B cell (primary cell): ENCODE measurements around the gene MCEE. TPM values are rescaled to one million over a fixed set of nuclear protein-coding genes. Genes with fewer than 3 reads are reported as not detected.

Source experiments
- ATAC-seq: fragments of 200-7000 bp; cut with Tn5 transposase; one replicate; pipeline ENCODE4 v1.10.0; 2021; ENCODE audit warnings: low read depth, mild to moderate bottlenecking, moderate number of reproducible peaks, moderate library complexity
- CTCF ChIA-PET: fragments of 350-600 bp; sonication (Branson Sonifier 250); formaldehyde crosslinking; loops from one replicate; lab custom pipeline; 2021; ENCODE audit warnings: antibody characterized with exemption, inconsistent platforms; lab: Charles Lee
- POLR2A ChIA-PET: fragments of 350-600 bp; sonication (Branson Sonifier 250); formaldehyde crosslinking; loops from one replicate; lab custom pipeline; 2021; ENCODE audit warnings: antibody characterized with exemption; lab: Charles Lee
- DNase-seq: peaks from one replicate; pipeline ENCODE4 v3.0.0; 2013
- H2AFZ ChIP-seq: 2 replicates; pipeline ENCODE4 v1.6.1; 2012; ENCODE audit warnings: mild to moderate bottlenecking, low read depth, low read length; ENCODE audit not compliant: insufficient read depth, poor library complexity, severe bottlenecking
- H3K27ac ChIP-seq, 2 donors: 1 replicate in 1 of 2; 2 replicates in 1 of 2; pipeline ENCODE4 v1.5.1; 2012 to 2013; ENCODE audit warnings: low read length in 2 of 2, mild to moderate bottlenecking in 2 of 2, moderate library complexity in 1 of 2
- H3K27me3 ChIP-seq, 4 experiments: fragments of 200-600 bp in 1 of 4; sonication (generic) in 1 of 4; replicated peaks in 1 of 4; 1 replicate in 2 of 4; 2 replicates in 2 of 4; pipeline versions ENCODE4 v1.6.1 to v1.7.0; 2013 to 2016; ENCODE audit warnings: low read length in 3 of 4, mild to moderate bottlenecking in 2 of 4, mixed read lengths in 1 of 4, moderate library complexity in 1 of 4; ENCODE audit not compliant: insufficient read depth in 4 of 4, control insufficient read depth in 3 of 4; ENCODE audit errors: control extremely low read depth in 1 of 4
- H3K36me3 ChIP-seq, 2 experiments: replicated peaks in 1 of 2; 1 replicate in 1 of 2; 2 replicates in 1 of 2; pipeline versions ENCODE4 v1.6.1 to v1.7.1; 2013; ENCODE audit warnings: low read length in 1 of 2; ENCODE audit not compliant: insufficient read depth in 2 of 2, control insufficient read depth in 1 of 2; ENCODE audit errors: control extremely low read depth in 1 of 2, extremely low read depth in 1 of 2
- H3K4me1 ChIP-seq, 2 donors: fragments of 200-600 bp in 1 of 2; sonication (generic) in 1 of 2; 1 replicate in 1 of 2; 2 replicates in 1 of 2; pipeline versions ENCODE4 v1.5.1 to v1.6.1; 2013 to 2017; ENCODE audit warnings: low read length in 2 of 2; ENCODE audit not compliant: control insufficient read depth in 2 of 2, insufficient read depth in 2 of 2
- H3K4me2 ChIP-seq: replicated peaks from 2 replicates; pipeline ENCODE3; 2012; ENCODE audit warnings: mild to moderate bottlenecking, low read depth, low read length; ENCODE audit not compliant: poor library complexity, severe bottlenecking
- H3K4me3 ChIP-seq, 5 experiments: fragments of 200-600 bp in 1 of 5; sonication (generic) in 1 of 5; 1 replicate in 3 of 5; 2 replicates in 2 of 5; pipeline versions ENCODE4 v1.5.1 to v1.7.0; 2011 to 2016; ENCODE audit warnings: low read length in 4 of 5, mild to moderate bottlenecking in 4 of 5, low read depth in 2 of 5, control low read depth in 1 of 5, moderate library complexity in 1 of 5; ENCODE audit not compliant: insufficient read depth in 1 of 5; ENCODE audit errors: control extremely low read depth in 1 of 5, extremely low read depth in 1 of 5
- H3K79me2 ChIP-seq: fragments of 200-600 bp; sonication (generic); one replicate; pipeline ENCODE4 v1.6.0; 2016; ENCODE audit warnings: low read length; ENCODE audit not compliant: control insufficient read depth, insufficient read depth
- H3K9ac ChIP-seq: fragments of 200-600 bp; sonication (generic); 2 replicates; pipeline ENCODE4 v1.6.1; 2017; ENCODE audit warnings: mild to moderate bottlenecking, low read length, moderate library complexity
- H3K9me3 ChIP-seq, 3 donors: one replicate each; pipeline versions ENCODE4 v1.6.1 to v1.7.1; 2013; ENCODE audit warnings: low read length in 2 of 3; ENCODE audit not compliant: control insufficient read depth in 2 of 3, insufficient read depth in 1 of 3; ENCODE audit errors: control extremely low read depth in 1 of 3
- H4K20me1 ChIP-seq: 2 replicates; pipeline ENCODE4 v1.6.0; 2012; ENCODE audit warnings: mild to moderate bottlenecking, low read length; ENCODE audit not compliant: insufficient read depth, control insufficient read depth, poor library complexity, severe bottlenecking
- H3K27ac Mint-ChIP-seq: one replicate; pipeline ENCODE4 v1.8.0; 2021; ENCODE audit warnings: mixed read lengths
- H3K27me3 Mint-ChIP-seq: one replicate; pipeline ENCODE4 v1.8.0; 2021; ENCODE audit warnings: mixed read lengths
- H3K4me1 Mint-ChIP-seq: one replicate; pipeline ENCODE4 v1.8.0; 2021; ENCODE audit warnings: mixed read lengths
- H3K4me3 Mint-ChIP-seq: one replicate; pipeline ENCODE4 v1.8.0; 2021; ENCODE audit warnings: mixed read lengths
- H3K9me3 Mint-ChIP-seq: one replicate; pipeline ENCODE4 v1.8.0; 2022; ENCODE audit warnings: mixed read lengths; ENCODE audit not compliant: insufficient read depth
- CTCF ChIP-seq: fragments of 200-600 bp; IDR thresholded peaks from one replicate; pipeline ENCODE4 v1.8.0; 2022; ENCODE audit warnings: antibody characterized with exemption, mild to moderate bottlenecking
- EZH2 ChIP-seq: IDR thresholded peaks from 2 replicates; pipeline ENCODE4 v1.6.1; 2012; ENCODE audit warnings: borderline replicate concordance, low read depth, mild to moderate bottlenecking, moderate library complexity, low read length; ENCODE audit not compliant: insufficient read depth, poor library complexity, severe bottlenecking
- WGBS: methylation state at CpG from one replicate; pipeline ENCODE4 v1.1.5; 2013; ENCODE audit warnings: missing lambda C conversion rate; ENCODE audit not compliant: insufficient coverage; 5-methylcytosine and 5-hydroxymethylcytosine counted together
- intact Hi-C: fragments of 100-400 bp; cut with micrococcal nuclease; formaldehyde crosslinking; loops from one replicate; pipeline ENCODE4 v1.10.0; 2022
- polyA plus RNA-seq: library from polyadenylated mRNA; depleted of rRNA; stranded (reverse); fragments of >200 nt; gene quantifications from 2 replicates; pipeline ENCODE4 v1.2.3, GENCODE V29; 2012
- total RNA-seq, 2 donors: library from RNA; stranded (reverse); fragments of 120-200 nt in 1 of 2; gene quantifications; 1 replicate in 1 of 2; 2 replicates in 1 of 2; pipeline versions ENCODE4 v1.2.3 to v1.2.4, GENCODE V29; 2013 to 2022

Gene MCEE
- total and polyA plus RNA-seq, 2 donors (not counting 1 experiment from before 2014, with no cell fraction given), result 13.1 to 17.6 TPM

GRCh38 chr2:71067567-71068217, 62.3 kb downstream of the MCEE start:
- H3K9me3 ChIP-seq, result no peaks in the 10 kb centered on the region
- peak overlapping the region; percentile 97 for H3K9ac ChIP-seq
- H3K27me3 ChIP-seq, result no peaks in the 10 kb centered on the region
- peak overlapping the region; percentile 100 for H3K27ac Mint-ChIP-seq
- H3K79me2 ChIP-seq, result peaks cover 34% of the 10 kb centered on the region
- peak overlapping the region; percentile 96 for H3K4me2 ChIP-seq
- peak overlapping the region; percentile 88 for H2AFZ ChIP-seq
- H3K4me1 ChIP-seq, result peaks cover 72 to 77% of the 10 kb centered on the region in 2 donors
- peaks cover 0 to 3% of the 10 kb centered on the region in 2 experiments for H3K36me3 ChIP-seq
- ATAC-seq (no peak), DNase-seq (no peak)
- peak overlapping the region; percentile 98 to 99 for H3K27ac ChIP-seq
- no peaks in the 10 kb centered on the region for H3K27me3 Mint-ChIP-seq
- WGBS, result 3% methylated on average over 21 of the region's 26 CpGs
- H3K9me3 Mint-ChIP-seq, result no peaks in the 10 kb centered on the region
- H3K4me1 Mint-ChIP-seq, result peaks cover 84% of the 10 kb centered on the region
- H3K4me3 Mint-ChIP-seq, result peak overlapping the region; percentile 99
- peak; percentile 18 for TF ChIP-seq CTCF
- TF ChIP-seq EZH2, result no peak
- peak overlapping the region; percentile 69 to 99 (median 91) for H3K4me3 ChIP-seq
- no peaks in the 10 kb centered on the region for H4K20me1 ChIP-seq
- ChIA-PET POLR2A (interaction anchor here (0.5 to 5.9 kb wide), 8 partner anchors 10 to 160 kb away, joined by 3 to 52 read pairs (median 4); partner anchors contain the start of genes MCEE, MPHOSPH10 and PAIP2B), CTCF (interaction anchor here (0.6 to 6.7 kb wide), 13 partner anchors 18 to 352 kb away, joined by 3 to 43 read pairs (median 4); partner anchors contain the start of genes MCEE and MPHOSPH10)
- intact Hi-C loops, result loop anchor here (1.0 to 5.0 kb wide), 9 partner anchors 19 to 820 kb away; partner anchors contain the start of genes ANKRD53, MCEE, MPHOSPH10 and PAIP2B
